ENCODE results near the gene LSR.

DNA sequence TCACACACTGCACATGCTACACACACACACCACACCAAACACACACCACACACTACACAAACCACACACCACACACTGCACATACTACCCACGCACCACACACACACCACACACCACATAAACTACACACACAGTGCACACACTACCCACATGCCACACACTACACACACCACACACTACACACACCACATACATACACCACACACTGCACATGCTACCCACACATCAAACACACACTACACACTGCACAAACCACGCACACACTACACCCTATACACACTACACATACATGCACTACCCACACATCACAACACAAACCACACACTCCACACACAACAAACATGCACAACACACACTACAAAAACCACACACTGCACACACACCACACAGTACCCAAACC, 49.1 kb downstream of the LSR start:
- TF ChIP-seq, protein P1, sequence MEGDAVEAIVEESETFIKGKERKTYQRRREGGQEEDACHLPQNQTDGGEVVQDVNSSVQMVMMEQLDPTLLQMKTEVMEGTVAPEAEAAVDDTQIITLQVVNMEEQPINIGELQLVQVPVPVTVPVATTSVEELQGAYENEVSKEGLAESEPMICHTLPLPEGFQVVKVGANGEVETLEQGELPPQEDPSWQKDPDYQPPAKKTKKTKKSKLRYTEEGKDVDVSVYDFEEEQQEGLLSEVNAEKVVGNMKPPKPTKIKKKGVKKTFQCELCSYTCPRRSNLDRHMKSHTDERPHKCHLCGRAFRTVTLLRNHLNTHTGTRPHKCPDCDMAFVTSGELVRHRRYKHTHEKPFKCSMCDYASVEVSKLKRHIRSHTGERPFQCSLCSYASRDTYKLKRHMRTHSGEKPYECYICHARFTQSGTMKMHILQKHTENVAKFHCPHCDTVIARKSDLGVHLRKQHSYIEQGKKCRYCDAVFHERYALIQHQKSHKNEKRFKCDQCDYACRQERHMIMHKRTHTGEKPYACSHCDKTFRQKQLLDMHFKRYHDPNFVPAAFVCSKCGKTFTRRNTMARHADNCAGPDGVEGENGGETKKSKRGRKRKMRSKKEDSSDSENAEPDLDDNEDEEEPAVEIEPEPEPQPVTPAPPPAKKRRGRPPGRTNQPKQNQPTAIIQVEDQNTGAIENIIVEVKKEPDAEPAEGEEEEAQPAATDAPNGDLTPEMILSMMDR (IDR thresholded peaks at IDR 0.05) = no peak
- no peak for TF ChIP-seq ZFX (IDR thresholded peaks at IDR 0.05; ENCODE audit: borderline replicate concordance)

Data from 22Rv1 (cell line).